NCI-H187 (cell line): ENCODE data around the gene KRT16.
"Not testable (repeated sequence)": the region's sequence is repeated elsewhere in the genome, so short reads cannot be mapped to it uniquely, and the experiment has no call there.

Source experiments
- DNase-seq, 2 experiments: peaks; one replicate each; lab custom pipeline; 2025; lab: John Stamatoyannopoulos, UW

KRT16 gene

DNA sequence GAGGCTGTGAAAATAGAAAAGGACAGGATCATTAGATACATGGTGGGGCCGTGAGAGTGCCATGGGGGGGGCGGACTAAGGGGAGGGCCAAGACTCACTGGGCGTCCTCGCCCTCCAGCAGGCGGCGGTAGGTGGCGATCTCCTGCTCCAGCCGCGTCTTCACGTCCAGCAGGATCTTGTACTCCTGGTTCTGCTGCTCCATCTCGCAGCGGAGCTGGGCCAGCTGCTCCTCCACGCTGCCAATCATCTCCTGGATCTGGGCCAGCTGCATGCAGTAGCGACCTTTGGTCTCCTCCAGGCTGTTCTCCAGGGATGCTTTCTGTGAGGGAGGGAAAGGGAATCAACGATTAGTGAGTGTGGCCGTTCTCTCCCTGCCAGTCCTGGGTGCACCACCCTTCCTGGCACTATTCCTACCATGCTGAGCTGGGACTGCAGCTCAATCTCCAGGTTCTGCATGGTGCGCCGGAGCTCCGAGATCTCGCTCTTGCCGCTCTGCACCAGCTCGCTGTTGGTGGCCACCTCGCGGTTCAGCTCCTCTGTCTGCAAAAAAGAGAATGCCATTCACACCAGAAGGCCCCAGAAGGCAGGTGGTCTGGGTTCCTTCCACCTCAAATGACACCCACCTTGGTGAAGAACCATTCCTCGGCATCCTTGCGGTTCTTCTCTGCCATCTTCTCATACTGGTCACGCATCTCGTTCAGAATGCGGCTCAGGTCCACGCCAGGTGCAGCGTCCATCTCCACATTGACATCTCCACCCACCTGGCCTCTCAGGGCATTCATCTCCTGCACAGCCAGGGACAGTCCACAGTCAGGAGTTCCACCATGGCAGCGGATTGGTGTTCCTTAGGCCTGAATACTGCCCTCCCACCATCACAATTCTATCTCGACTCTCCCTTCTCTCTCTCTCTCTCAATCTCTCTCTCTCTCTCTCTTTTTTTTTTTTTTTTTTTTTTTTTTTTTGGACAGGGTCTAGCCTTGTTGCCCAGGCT, 29.1 kb downstream of the KRT16 start:
- no peak for DNase-seq

- DNase-seq, result not testable (repeated sequence)
Observed at GRCh38 chr17:41582061-41582968, 30.3 kb downstream of the KRT16 start.

DNA sequence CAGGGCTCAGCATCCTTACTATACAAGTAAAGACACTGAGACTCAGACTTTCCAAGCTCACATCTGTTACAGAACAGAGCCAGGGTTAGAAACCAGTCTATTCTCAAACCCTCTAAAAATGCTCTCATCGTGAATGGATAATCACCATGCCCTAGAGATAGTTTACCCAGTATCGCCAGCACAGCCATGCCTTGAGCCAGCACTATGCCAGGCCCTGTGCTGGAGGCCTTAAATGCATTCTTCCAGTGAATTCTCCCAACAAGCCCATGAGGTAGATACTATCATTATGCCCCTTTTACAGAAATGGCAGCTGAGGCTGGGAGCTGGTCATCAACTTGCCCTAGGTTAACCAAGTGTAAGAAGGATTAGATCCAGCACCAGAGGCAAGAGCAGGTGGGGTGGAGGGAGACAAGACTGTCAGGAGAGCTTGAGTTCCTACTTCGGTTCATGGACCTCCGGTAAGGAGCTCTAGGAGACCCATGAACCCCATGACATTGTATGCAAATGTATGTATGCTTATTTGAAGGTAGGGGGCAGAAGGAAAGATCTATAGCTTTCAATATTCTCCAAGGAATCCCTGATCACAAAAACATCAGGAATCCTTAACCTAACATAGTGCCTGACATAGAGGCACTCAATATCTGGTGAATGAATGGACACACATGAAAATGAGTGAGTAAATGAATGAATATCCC, 31.1 kb downstream of the KRT16 start:
- no peak for DNase-seq

DNA sequence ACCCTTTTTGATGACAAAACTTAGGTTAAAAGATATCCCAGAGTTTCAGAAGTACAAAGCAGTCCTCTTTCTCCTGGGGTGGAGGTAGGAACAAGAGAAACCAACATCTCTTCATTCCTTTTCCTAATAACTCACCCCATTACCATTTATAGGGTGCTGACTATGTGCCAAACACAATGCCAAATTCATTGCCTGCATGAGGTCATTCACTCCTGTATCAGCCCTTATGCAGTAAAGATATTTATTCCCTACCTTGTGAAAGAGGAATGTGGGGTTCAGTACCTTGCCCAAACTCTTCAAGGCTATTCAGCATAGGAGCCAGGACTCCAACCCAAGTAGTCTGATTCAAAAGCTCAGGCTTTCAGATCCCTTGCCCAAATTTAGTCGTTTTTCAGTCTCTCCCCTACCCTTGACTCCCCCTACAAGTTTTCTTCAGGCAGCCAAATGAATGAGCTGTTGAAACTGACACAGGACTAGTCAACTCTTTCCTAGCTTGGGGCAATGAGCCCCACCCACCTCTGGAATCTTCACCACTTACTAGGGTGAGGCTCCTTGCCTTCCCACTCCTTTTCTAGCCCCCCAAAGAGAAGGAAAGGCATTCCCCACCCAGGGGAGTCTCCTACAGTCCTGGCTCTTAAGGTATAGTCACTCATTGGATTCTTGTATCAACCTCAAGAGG, 31.7 kb downstream of the KRT16 start:
- no peak for DNase-seq

DNA sequence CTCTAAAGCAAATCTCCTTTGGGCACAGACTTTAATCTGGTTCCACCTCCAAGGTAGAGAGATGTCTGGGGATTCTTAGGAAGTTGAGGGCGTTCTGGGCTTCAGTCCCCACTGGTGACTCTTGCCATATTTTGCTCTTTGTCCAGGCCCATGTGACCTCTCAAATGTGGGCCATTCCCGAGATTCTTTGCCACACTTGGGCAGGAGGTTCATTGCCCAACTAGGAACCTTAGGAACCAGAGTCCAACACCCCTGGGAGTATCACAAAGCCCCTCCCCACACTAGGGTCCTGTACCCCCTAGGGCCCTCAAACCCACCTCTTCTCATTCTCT, 32.4 kb downstream of the KRT16 start:
- no peak for DNase-seq

GRCh38 chr17:41579484-41580243, 32.9 kb downstream of the KRT16 start:
- DNase-seq, result peak; percentile 47 to 64

DNA sequence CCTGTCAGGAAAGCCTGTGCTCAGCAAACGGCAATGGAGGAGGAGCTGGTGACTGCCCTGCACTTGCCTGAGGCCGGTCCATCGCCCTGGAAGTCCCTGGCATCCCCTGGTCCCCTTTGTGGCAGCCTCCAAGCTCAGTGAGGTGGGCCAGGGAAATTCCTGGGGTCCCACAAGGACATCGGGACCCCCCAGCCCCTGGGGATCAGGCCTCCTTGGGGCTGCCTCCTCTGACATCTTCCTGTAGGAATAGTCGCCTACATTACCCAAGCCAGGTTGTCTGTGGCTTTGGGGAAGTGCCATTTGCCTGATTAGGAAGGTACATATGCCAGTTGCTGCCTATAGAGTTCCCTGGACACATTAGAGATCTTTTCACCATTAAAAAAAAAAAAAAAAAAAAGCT, 33.6 kb downstream of the KRT16 start:
- no peak for DNase-seq

GRCh38 chr17:41578538-41578937, 34.0 kb downstream of the KRT16 start:
- no peak for DNase-seq

DNA sequence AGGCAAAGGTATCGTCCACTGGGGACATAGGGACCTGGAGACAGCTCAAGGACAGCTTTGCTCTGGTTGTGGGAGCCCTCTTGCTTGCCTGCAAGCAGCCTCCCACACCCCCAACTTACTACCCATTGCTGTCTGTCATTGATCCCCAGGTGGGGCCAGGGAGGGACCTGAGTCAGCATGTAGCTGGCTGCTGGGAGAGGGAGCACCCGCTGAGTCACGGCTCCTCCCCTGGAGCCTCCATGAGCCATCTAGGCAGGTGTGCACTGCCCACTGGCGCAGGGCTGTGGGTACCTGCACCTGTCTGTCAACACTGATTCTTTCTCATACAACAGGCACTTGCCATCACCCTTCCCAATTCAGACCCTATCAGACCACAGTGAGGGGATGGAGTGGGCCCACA, 35.8 kb downstream of the KRT16 start:
- not testable (repeated sequence) for DNase-seq

- DNase-seq, result no peak
Observed at GRCh38 chr17:41575336-41575735, 37.2 kb downstream of the KRT16 start.

DNA sequence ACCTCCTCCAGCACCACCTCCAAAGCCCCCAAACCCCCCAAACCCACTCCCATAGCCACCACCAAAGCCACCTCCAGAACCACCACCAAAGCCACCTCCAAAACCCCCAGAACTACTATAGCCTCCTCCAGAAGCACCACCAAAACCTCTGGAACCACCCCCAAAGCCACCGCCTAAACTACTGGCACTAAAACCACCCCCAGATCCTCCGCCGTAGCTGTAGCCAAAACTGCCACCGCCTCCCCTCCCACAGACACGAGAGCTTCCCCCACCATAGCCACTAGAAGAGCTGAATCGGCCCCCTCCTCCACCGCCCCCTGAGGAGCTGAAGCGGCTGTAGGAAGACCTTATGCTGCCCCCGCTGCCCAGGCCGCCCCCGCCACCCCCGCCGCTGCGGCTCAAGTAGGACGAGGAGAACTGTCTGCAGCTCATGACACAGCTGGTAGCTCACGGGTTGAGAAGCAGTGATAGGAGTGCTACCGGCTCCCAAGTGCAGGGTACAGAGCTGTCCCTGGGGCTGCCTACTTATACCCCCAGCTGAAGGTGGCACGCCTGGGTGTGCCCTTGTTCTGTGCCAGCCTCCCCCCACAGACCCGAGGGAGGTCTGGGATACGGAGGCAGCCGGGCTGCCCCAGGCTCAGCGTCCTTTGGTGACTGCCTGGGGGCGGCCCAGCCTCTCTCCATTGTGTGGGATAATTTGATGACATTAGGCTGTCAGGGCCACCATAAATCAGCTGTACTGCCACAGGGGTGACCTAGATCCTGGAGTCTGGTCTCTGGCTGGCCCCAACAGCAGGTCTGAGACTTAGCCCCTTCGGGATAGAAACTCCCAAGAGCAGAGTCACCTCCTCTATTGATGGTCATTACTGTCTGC, 40.8 kb downstream of the KRT16 start, which contains the start of gene KRT9:
Gene KRT9, minus strand, starts transcription at position 499 of the 874 bp plus-strand sequence. Its CDS starts 67 bp downstream, at position 432.
- DNase-seq, result no peak

- DNase-seq, result no peak
Observed at GRCh38 chr17:41567317-41567716, 45.2 kb downstream of the KRT16 start.

DNA sequence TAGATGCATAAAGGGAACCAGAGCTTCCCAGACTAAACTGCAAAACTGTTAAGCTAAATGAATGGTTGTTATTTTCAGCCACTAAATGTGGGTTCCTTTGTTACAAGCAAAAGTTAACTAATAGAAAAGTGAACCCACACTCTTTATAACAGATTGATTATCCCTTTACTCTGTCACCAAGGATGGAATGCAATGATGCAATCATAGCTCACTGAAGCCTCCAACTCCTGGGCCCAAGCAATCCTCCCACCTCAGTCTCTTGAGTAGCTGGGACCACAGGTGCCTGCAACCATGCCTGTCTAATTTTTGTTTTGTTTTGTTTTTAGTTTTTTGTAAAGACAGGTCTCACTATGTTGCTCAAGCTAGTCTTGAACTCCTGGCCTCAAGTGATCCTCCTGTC, 47.2 kb downstream of the KRT16 start:
- no peak for DNase-seq

- no peak for DNase-seq
Observed at GRCh38 chr17:41563607-41564170, 48.9 kb downstream of the KRT16 start.

- DNase-seq, result no peak
Observed at GRCh38 chr17:41561554-41561953, 51.0 kb downstream of the KRT16 start.
